HCT116 (cell line): ENCODE results near the gene PFDN4. TPM values are rescaled to one million over a fixed set of nuclear protein-coding genes. Genes with fewer than 3 reads are reported as not detected.
A peak's percentile ranks its signal among the peaks of the same experiment; 100 is the strongest.

ENCODE experiments used
- ATAC-seq: fragments of 200-7000 bp; cut with Tn5 transposase; 2 replicates; pipeline ENCODE4 v1.9.1; 2020; ENCODE audit warnings: mild to moderate bottlenecking, moderate library complexity
- BruUV-seq: library from RNA; stranded (reverse); fragments of 400-500 nt; replicated peaks from 2 replicates; lab custom pipeline; 2021; lab: Mats Ljungman, UMichigan
- CTCF ChIA-PET: fragments of 300-600 bp; sonication (Branson Sonifier 250); formaldehyde crosslinking; loops from one replicate; lab custom pipeline; 2021; ENCODE audit warnings: antibody characterized with exemption; lab: Charles Lee
- POLR2A ChIA-PET: fragments of 300-600, 350-600 bp; sonication (Branson Sonifier 250); formaldehyde crosslinking; loops from one replicate; lab custom pipeline; 2021; ENCODE audit warnings: antibody characterized with exemption; lab: Charles Lee
- RAD21 ChIA-PET, 2 experiments: fragments of 300-600 bp; sonication (Branson Sonifier 250); formaldehyde crosslinking; loops; one replicate each; lab custom pipeline; 2023; ENCODE audit warnings: low total read pairs in 2 of 2; ENCODE audit not compliant: uncharacterized antibody in 2 of 2, unreplicated experiment in 2 of 2, low non-redundant PET in 1 of 2; lab: Charles Lee
- DNase-seq: peaks from one replicate; pipeline ENCODE4 v3.0.0-alpha.2; 2010; ENCODE audit warnings: low read depth, low spot score
- H2AFZ ChIP-seq: fragments of 200-600 bp; shearing (Covaris generic), sonication (generic); 2 replicates; pipeline ENCODE4 v1.6.1; 2017; ENCODE audit warnings: low read depth, mixed run types, mixed read lengths, antibody characterized with exemption, low read length; ENCODE audit not compliant: poor library complexity, severe bottlenecking
- H3K27ac ChIP-seq: 2 replicates; pipeline ENCODE4 v1.5.1; 2012; ENCODE audit warnings: low read depth, low read length
- H3K27me3 ChIP-seq: fragments of 200-600 bp; sonication (generic); 2 replicates; pipeline ENCODE4 v1.6.1; 2016; ENCODE audit warnings: mixed run types, low read length, mixed read lengths; ENCODE audit not compliant: insufficient read depth
- H3K36me3 ChIP-seq, 2 experiments: fragments of 200-500 bp in 1 of 2; fragments of 200-600 bp in 1 of 2; sonication (Bioruptor generic) in 1 of 2; sonication (generic) in 1 of 2; 2 replicates each; pipeline versions ENCODE4 v1.5.1 to v1.6.1; 2014 to 2016; ENCODE audit warnings: low read length in 2 of 2, inconsistent platforms in 1 of 2, mixed read lengths in 1 of 2, mixed run types in 1 of 2; ENCODE audit not compliant: insufficient read depth in 2 of 2, control insufficient read depth in 1 of 2
- H3K4me1 ChIP-seq, 2 experiments: fragments of 200-600 bp in 1 of 2; sonication (generic) in 1 of 2; 2 replicates each; pipeline versions ENCODE4 v1.5.1 to v1.6.1; 2012 to 2017; ENCODE audit warnings: low read length in 2 of 2, inconsistent platforms in 1 of 2, mild to moderate bottlenecking in 1 of 2, mixed read lengths in 1 of 2, mixed run types in 1 of 2, moderate library complexity in 1 of 2; ENCODE audit not compliant: insufficient read depth in 2 of 2, control insufficient read depth in 1 of 2
- H3K4me2 ChIP-seq: fragments of 200-600 bp; sonication (generic); 2 replicates; pipeline ENCODE4 v1.6.1; 2017; ENCODE audit warnings: mixed run types, low read length, mixed read lengths
- H3K4me3 ChIP-seq, 2 experiments: fragments of 200-600 bp in 1 of 2; sonication (generic) in 1 of 2; replicated peaks in 1 of 2; 2 replicates each; pipeline ENCODE4 v1.5.1; 2011 to 2016; ENCODE audit warnings: low read length in 2 of 2, control low read depth in 1 of 2, low read depth in 1 of 2, mild to moderate bottlenecking in 1 of 2, mixed read lengths in 1 of 2, mixed run types in 1 of 2
- H3K79me2 ChIP-seq: fragments of 200-600 bp; sonication (generic); 2 replicates; pipeline ENCODE4 v1.6.1; 2017; ENCODE audit warnings: mild to moderate bottlenecking, mixed run types, low read length, moderate library complexity, mixed read lengths; ENCODE audit not compliant: insufficient read depth
- H3K9ac ChIP-seq: fragments of 200-600 bp; sonication (generic); 2 replicates; pipeline ENCODE4 v1.6.1; 2016; ENCODE audit warnings: low read length, mixed read lengths
- H3K9me2 ChIP-seq: fragments of 200-600 bp; sonication (generic), shearing (Covaris generic); 2 replicates; pipeline ENCODE4 v1.6.1; 2017; ENCODE audit warnings: mixed run types, mild to moderate bottlenecking, moderate library complexity; ENCODE audit not compliant: insufficient read depth
- H3K9me3 ChIP-seq, 2 experiments: fragments of 200-500 bp in 1 of 2; fragments of 200-600 bp in 1 of 2; sonication (Bioruptor generic) in 1 of 2; sonication (generic) in 1 of 2; 2 replicates each; pipeline ENCODE4 v1.6.1; 2014 to 2017; ENCODE audit warnings: low read length in 2 of 2, mixed read lengths in 2 of 2, inconsistent platforms in 1 of 2, low read depth in 1 of 2, mild to moderate bottlenecking in 1 of 2, mixed run types in 1 of 2, moderate library complexity in 1 of 2; ENCODE audit not compliant: control insufficient read depth in 1 of 2, insufficient read depth in 1 of 2
- H4K20me1 ChIP-seq: fragments of 200-600 bp; sonication (generic), shearing (Covaris generic); 2 replicates; pipeline ENCODE4 v1.6.1; 2017; ENCODE audit warnings: mixed run types, mild to moderate bottlenecking, moderate library complexity; ENCODE audit not compliant: insufficient read depth
- FOSL1 ChIP-seq: IDR thresholded peaks from 2 replicates; pipeline ENCODE4 v1.6.1; 2012; ENCODE audit warnings: low read depth
- RAD21 ChIP-seq: IDR thresholded peaks from 2 replicates; pipeline ENCODE4 v1.6.1; 2012; ENCODE audit warnings: low read depth, mild to moderate bottlenecking
- TCF7L2 ChIP-seq: IDR thresholded peaks from 2 replicates; pipeline ENCODE4 v1.7.0; 2011; ENCODE audit warnings: borderline replicate concordance, inconsistent platforms; ENCODE audit not compliant: insufficient read depth, insufficient read length; ENCODE audit errors: extremely low read depth
- YY1 ChIP-seq: IDR thresholded peaks from 2 replicates; pipeline ENCODE4 v1.6.1; 2011; ENCODE audit warnings: low read length, low read depth, moderate library complexity, mild to moderate bottlenecking; ENCODE audit not compliant: insufficient replicate concordance; ENCODE audit errors: extremely low read depth
- intact Hi-C: fragments of 100-400 bp; cut with micrococcal nuclease; formaldehyde crosslinking; loops from 2 replicates; pipeline ENCODE4 v1.10.0; 2022
- total RNA-seq: library from RNA; stranded (reverse); gene quantifications from one replicate; pipeline ENCODE4 v1.2.1, GENCODE V29; 2021; ENCODE audit not compliant: unreplicated experiment

PFDN4 gene
- total RNA-seq, 1 experiment from 2014 or later = 71.5 TPM

DNA sequence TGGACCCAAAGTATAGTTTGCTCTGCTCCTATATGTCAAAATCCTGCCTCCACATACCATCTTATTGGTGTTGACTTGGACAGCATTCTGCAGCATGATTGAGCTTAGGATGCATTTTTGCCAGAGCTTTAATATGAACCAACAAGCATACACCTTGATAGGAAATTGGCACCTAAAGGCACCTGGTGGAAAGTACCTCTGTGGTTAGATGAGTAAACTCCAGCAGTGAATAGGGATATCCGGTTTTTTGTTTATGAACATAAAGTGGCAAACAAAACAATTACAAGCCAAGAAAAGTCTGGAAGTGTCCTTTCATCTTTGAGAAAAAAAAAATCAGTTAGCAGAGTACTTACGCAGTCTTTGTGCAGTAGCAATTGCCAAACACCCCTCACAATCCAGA lies 27.9 kb upstream of the PFDN4 start:
- 0 out of 2 replicates have a peak, but pooled peaks have one; percentile 7 for ATAC-seq
- H2AFZ ChIP-seq = no peak overlapping the region
- peaks cover 8% of the 10 kb centered on the region for H3K79me2 ChIP-seq
- TF ChIP-seq RAD21 (no peak), FOSL1 (peak; percentile 12; the same call in 1 of the 2 replicates), TCF7L2 (peak; percentile 33)
- TF ChIP-seq, all 23 proteins: peak for 2
- H4K20me1 ChIP-seq = no peaks in the 10 kb centered on the region
- H3K4me2 ChIP-seq = peak overlapping the region; percentile 20
- H3K9me2 ChIP-seq = no peaks in the 10 kb centered on the region
- H3K4me3 ChIP-seq = no peak overlapping the region
- intact Hi-C loops = no loop called here
- ChIA-PET RAD21 (no interaction called here), POLR2A (interaction anchor here (0.6 to 1.6 kb wide), 3 partner anchors 10 to 567 kb away, joined by 3 to 4 read pairs (median 3); no protein-coding TSS in a partner anchor), CTCF (interaction anchor here (0.6 to 1.7 kb wide), 3 partner anchors 12 to 77 kb away, joined by 3 to 5 read pairs (median 3); no protein-coding TSS in a partner anchor)
- H3K27ac ChIP-seq = peak overlapping the region; percentile 67
- H3K9ac ChIP-seq = 0 out of 2 replicates have a peak overlapping the region, but pooled peaks have one; percentile 4
- no peaks in the 10 kb centered on the region for H3K27me3 ChIP-seq
- H3K4me1 ChIP-seq = peaks cover 68 to 74% of the 10 kb centered on the region in 2 experiments
- H3K9me3 ChIP-seq = no peaks in the 10 kb centered on the region
- H3K36me3 ChIP-seq = no peaks in the 10 kb centered on the region
- DNase-seq = no peak
- no TSS peak for BruUV-seq

DNA sequence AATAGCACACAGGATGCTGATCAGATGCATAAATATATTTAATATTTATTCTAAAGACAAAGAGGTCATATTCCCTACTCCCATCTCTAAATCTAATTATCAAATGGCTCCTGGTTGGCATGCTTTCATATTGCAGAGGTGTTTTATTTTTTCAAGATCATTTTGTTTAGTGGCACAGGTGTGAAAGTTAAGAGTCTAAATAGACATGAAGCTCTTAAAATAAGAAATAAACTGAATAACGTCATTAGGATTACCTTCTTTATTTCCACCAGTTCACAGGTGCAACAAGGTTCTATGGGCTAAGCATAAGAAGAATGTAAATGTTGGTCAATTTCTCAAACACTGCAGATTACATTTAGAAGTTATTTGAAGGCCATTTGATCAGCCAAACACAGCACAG lies 27.0 kb upstream of the PFDN4 start:
- no peak for TF ChIP-seq YY1
- no peaks in the 10 kb centered on the region for H3K27me3 ChIP-seq
- peaks cover 59 to 64% of the 10 kb centered on the region in 2 experiments for H3K4me1 ChIP-seq
- no peaks in the 10 kb centered on the region for H3K36me3 ChIP-seq
- ChIA-PET POLR2A (no interaction called here), CTCF (interaction anchor here (0.6 to 1.6 kb wide), 2 partner anchors 13 to 75 kb away, joined by 3 read pairs; no protein-coding TSS in a partner anchor), RAD21 (no interaction called here)
- H3K4me2 ChIP-seq = no peak overlapping the region
- H3K9ac ChIP-seq = no peak overlapping the region
- DNase-seq (no peak), ATAC-seq (no peak)
- no peak overlapping the region for H2AFZ ChIP-seq
- no TSS peak for BruUV-seq
- no peaks in the 10 kb centered on the region for H3K79me2 ChIP-seq
- H3K9me2 ChIP-seq = no peaks in the 10 kb centered on the region
- no peak overlapping the region for H3K4me3 ChIP-seq
- H4K20me1 ChIP-seq = no peaks in the 10 kb centered on the region
- intact Hi-C loops = no loop called here
- peak overlapping the region; percentile 21; the same call in 1 of the 2 replicates for H3K27ac ChIP-seq
- H3K9me3 ChIP-seq = no peaks in the 10 kb centered on the region
